ENCODE measurements around the gene ANKRD26. TPM values are rescaled to one million over a fixed set of nuclear protein-coding genes. Genes with fewer than 3 reads are reported as not detected.
A peak's percentile ranks its signal among the peaks of the same experiment; 100 is the strongest.

Gene ANKRD26
- total and polyA plus RNA-seq, 2 of the 13 experiments (the other 11 are each of a cell fraction or from before 2014, with no cell fraction given): 1.5 to 9.6 TPM

- TF ChIP-seq ETS1 (CRISPR knock-in tag; IDR thresholded peaks at IDR 0.05) (no peak), ESRRA (CRISPR knock-in tag; IDR thresholded peaks at IDR 0.05; ENCODE audit: low read depth) (no peak), ZNF3 (CRISPR knock-in tag; IDR thresholded peaks at IDR 0.05) (no peak), ZBTB7B (CRISPR knock-in tag; IDR thresholded peaks at IDR 0.05) (no peak; the same call in 1 of the 2 replicates), ZBTB25 (CRISPR knock-in tag; IDR thresholded peaks at IDR 0.05) (no peak), CREB1 (IDR thresholded peaks at IDR 0.05) (no peak), CREB1 (CRISPR knock-in tag; IDR thresholded peaks at IDR 0.05) (no peak), SETDB1 (CRISPR knock-in tag; IDR thresholded peaks at IDR 0.05; ENCODE audit: borderline replicate concordance) (no peak), HIVEP1 (CRISPR knock-in tag; IDR thresholded peaks at IDR 0.05) (no peak), EP300 (IDR thresholded peaks at IDR 0.05; ENCODE audit: low read depth in 2 of 2, low read length in 2 of 2) (no peak), EP300 (CRISPR knock-in tag; IDR thresholded peaks at IDR 0.05; ENCODE audit: borderline replicate concordance) (no peak), ZSCAN21 (CRISPR knock-in tag; IDR thresholded peaks at IDR 0.05; ENCODE audit: borderline replicate concordance) (no peak; the same call in 1 of the 2 replicates), EEA1 (CRISPR knock-in tag; IDR thresholded peaks at IDR 0.05; ENCODE audit: borderline replicate concordance) (no peak), ZNF574 (CRISPR knock-in tag; IDR thresholded peaks at IDR 0.05) (peak; percentile 68; the same call in 1 of the 2 replicates), PRPF4 (IDR thresholded peaks at IDR 0.05; ENCODE audit: low read depth, low read length, poor library complexity, severe bottlenecking) (no peak), SNAI1 (CRISPR knock-in tag; IDR thresholded peaks at IDR 0.05; ENCODE audit: borderline replicate concordance) (no peak), ZNF367 (CRISPR knock-in tag; IDR thresholded peaks at IDR 0.05; ENCODE audit: borderline replicate concordance) (no peak), HBP1 (CRISPR knock-in tag; IDR thresholded peaks at IDR 0.05; ENCODE audit: low read depth) (no peak; the same call in 1 of the 2 replicates), EHMT2 (IDR thresholded peaks at IDR 0.05; ENCODE audit: borderline replicate concordance, low read depth, low read length) (no peak), ETV6 (CRISPR knock-in tag; conservative IDR thresholded peaks at IDR 0.05) (no peak), ZNF879 (CRISPR knock-in tag; IDR thresholded peaks at IDR 0.05) (no peak), ZNF282 (IDR thresholded peaks at IDR 0.05; ENCODE audit: partially characterized antibody) (no peak)
Observed at GRCh38 chr10:27099916-27100812, at the start of gene ANKRD26 (continued).
